OCI-LY7 (cell line): ENCODE measurements around the gene USP8. TPM values are rescaled to one million over a fixed set of nuclear protein-coding genes. Genes with fewer than 3 reads are reported as not detected.

ENCODE experiments used
- BruUV-seq: library from RNA; stranded (reverse); fragments of 400-500 nt; replicated peaks from 2 replicates; lab custom pipeline; 2021; lab: Mats Ljungman, UMichigan
- CTCF ChIA-PET: fragments of 300-600 bp; sonication (Branson Sonifier 250); formaldehyde crosslinking; loops from one replicate; lab custom pipeline; 2022; ENCODE audit warnings: antibody characterized with exemption; ENCODE audit not compliant: unreplicated experiment; lab: Charles Lee
- POLR2A ChIA-PET: fragments of 300-600 bp; sonication (Branson Sonifier 250); formaldehyde crosslinking; loops from one replicate; lab custom pipeline; 2022; ENCODE audit warnings: antibody characterized with exemption; lab: Charles Lee
- DNase-seq: peaks from one replicate; pipeline ENCODE4 v3.0.0-alpha.2; 2015; ENCODE audit warnings: low spot score
- H2AFZ ChIP-seq: fragments of 200-600 bp; sonication (generic), shearing (Covaris generic); 2 replicates; pipeline ENCODE4 v1.6.1; 2014; ENCODE audit warnings: mild to moderate bottlenecking, antibody characterized with exemption, low read length, moderate library complexity
- H3K27ac ChIP-seq: fragments of 200-600 bp; sonication (generic); 2 replicates; pipeline ENCODE4 v1.5.1; 2014; ENCODE audit warnings: mixed run types, low read depth, mild to moderate bottlenecking, moderate library complexity, low read length, inconsistent platforms; ENCODE audit not compliant: poor library complexity, severe bottlenecking
- H3K36me3 ChIP-seq: fragments of 200-600 bp; sonication (generic); 2 replicates; pipeline ENCODE4 v1.6.1; 2014; ENCODE audit warnings: mild to moderate bottlenecking, antibody characterized with exemption, low read length, moderate library complexity, mixed read lengths; ENCODE audit not compliant: insufficient read depth
- H3K4me1 ChIP-seq: fragments of 200-600 bp; sonication (generic); 2 replicates; pipeline ENCODE4 v1.5.1; 2014; ENCODE audit warnings: mild to moderate bottlenecking, low read length; ENCODE audit not compliant: insufficient read depth, poor library complexity, severe bottlenecking
- H3K4me2 ChIP-seq: fragments of 200-600 bp; sonication (generic); 2 replicates; pipeline ENCODE4 v1.6.1; 2014; ENCODE audit warnings: mild to moderate bottlenecking, low read length
- H3K4me3 ChIP-seq: fragments of 200-600 bp; sonication (generic); 2 replicates; pipeline ENCODE4 v1.5.1; 2014; ENCODE audit warnings: mild to moderate bottlenecking, low read depth, low read length; ENCODE audit not compliant: poor library complexity, severe bottlenecking
- H3K79me2 ChIP-seq: fragments of 200-600 bp; sonication (generic); 2 replicates; pipeline ENCODE4 v1.6.1; 2016; ENCODE audit warnings: low read depth, mild to moderate bottlenecking, low read length, moderate library complexity, mixed read lengths; ENCODE audit not compliant: insufficient read depth
- H3K9me2 ChIP-seq: fragments of 200-600 bp; sonication (generic); 2 replicates; pipeline ENCODE4 v1.6.1; 2016; ENCODE audit warnings: mild to moderate bottlenecking, low read length, mixed read lengths; ENCODE audit not compliant: insufficient read depth
- H3K9me3 ChIP-seq: fragments of 200-600 bp; sonication (generic); 2 replicates; pipeline ENCODE4 v1.6.1; 2014; ENCODE audit warnings: mild to moderate bottlenecking, mixed run types, low read length, mixed read lengths
- H4K20me1 ChIP-seq: fragments of 200-600 bp; sonication (generic); 2 replicates; pipeline ENCODE4 v1.6.1; 2014; ENCODE audit warnings: mild to moderate bottlenecking, antibody characterized with exemption, low read length, moderate library complexity, mixed read lengths; ENCODE audit not compliant: insufficient read depth
- EZH2phosphoT487 ChIP-seq: fragments of 200-600 bp; sonication (generic); IDR thresholded peaks from 2 replicates; pipeline ENCODE4 v1.6.1; 2018; ENCODE audit warnings: low read depth, borderline replicate concordance, mild to moderate bottlenecking, mixed run types, antibody characterized with exemption, low read length, moderate library complexity, mixed read lengths
- intact Hi-C: fragments of 100-400 bp; cut with micrococcal nuclease; formaldehyde crosslinking; loops from one replicate; pipeline ENCODE4 v1.10.0; 2022; ENCODE audit not compliant: unreplicated experiment
- total RNA-seq, 2 experiments: library from RNA; depleted of rRNA in 1 of 2; stranded (reverse); fragments of >200 nt in 1 of 2; shearing (Covaris generic) in 1 of 2; gene quantifications; 2 replicates each; pipeline ENCODE4 v1.2.3, GENCODE V29; 2014 to 2022
- TF ChIP-seq, protein P1 (sequence below): fragments of 200-600 bp; sonication (generic); conservative IDR thresholded peaks from 2 replicates; pipeline ENCODE4 v1.5.1; 2014; ENCODE audit warnings: mild to moderate bottlenecking, antibody characterized with exemption, low read length, moderate library complexity, mixed read lengths

USP8 gene
- total RNA-seq, 2 experiments from 2014 or later: 34.1 to 43.8 TPM

GRCh38 chr15:50556642-50557371, 132.6 kb downstream of the USP8 start:
- no peak for TF ChIP-seq EZH2phosphoT487
- TF ChIP-seq, protein P1, sequence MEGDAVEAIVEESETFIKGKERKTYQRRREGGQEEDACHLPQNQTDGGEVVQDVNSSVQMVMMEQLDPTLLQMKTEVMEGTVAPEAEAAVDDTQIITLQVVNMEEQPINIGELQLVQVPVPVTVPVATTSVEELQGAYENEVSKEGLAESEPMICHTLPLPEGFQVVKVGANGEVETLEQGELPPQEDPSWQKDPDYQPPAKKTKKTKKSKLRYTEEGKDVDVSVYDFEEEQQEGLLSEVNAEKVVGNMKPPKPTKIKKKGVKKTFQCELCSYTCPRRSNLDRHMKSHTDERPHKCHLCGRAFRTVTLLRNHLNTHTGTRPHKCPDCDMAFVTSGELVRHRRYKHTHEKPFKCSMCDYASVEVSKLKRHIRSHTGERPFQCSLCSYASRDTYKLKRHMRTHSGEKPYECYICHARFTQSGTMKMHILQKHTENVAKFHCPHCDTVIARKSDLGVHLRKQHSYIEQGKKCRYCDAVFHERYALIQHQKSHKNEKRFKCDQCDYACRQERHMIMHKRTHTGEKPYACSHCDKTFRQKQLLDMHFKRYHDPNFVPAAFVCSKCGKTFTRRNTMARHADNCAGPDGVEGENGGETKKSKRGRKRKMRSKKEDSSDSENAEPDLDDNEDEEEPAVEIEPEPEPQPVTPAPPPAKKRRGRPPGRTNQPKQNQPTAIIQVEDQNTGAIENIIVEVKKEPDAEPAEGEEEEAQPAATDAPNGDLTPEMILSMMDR: no peak
- Histone ChIP-seq H3K4me3 (no peak overlapping the region), H3K4me2 (no peak overlapping the region), H4K20me1 (no peaks in the 10 kb centered on the region), H3K9me3 (no peaks in the 10 kb centered on the region), H2AFZ (no peak overlapping the region), H3K9me2 (no peaks in the 10 kb centered on the region), H3K27ac (no peak overlapping the region), H3K79me2 (no peaks in the 10 kb centered on the region), H3K36me3 (peaks cover 16% of the 10 kb centered on the region), H3K4me1 (no peaks in the 10 kb centered on the region)
- BruUV-seq: no TSS peak
- ChIA-PET POLR2A (interaction anchor here (0.6 kb wide), 1 partner anchor 1655 kb away, joined by 3 read pairs; no protein-coding TSS in a partner anchor), CTCF (no interaction called here)
- intact Hi-C loops: no loop called here
- no peak for DNase-seq

DNA sequence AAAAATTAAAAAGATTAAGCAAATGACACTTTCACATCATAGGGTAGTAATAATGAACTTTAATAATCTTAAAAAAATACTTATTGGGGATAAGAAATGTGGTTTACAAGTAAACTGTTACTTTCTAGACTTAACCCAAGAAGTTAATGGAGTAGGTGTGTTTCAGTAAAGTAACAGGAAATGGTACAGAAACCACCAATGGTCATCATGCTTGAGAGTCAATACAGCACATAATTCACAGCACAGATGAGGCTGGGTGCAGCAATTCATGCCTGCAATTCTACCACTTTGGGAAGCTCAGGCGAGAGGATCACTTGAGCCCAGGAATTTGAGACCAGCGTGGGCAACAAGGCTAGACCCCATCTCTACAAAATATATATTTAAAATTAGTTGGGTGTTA, 133.8 kb downstream of the USP8 start:
- no peak overlapping the region for H3K4me3 ChIP-seq
- H3K4me1 ChIP-seq: no peaks in the 10 kb centered on the region
- no TSS peak for BruUV-seq
- H3K9me2 ChIP-seq: no peaks in the 10 kb centered on the region
- TF ChIP-seq EZH2phosphoT487: no peak
- TF ChIP-seq, protein P1: no peak
- intact Hi-C loops: no loop called here
- H3K4me2 ChIP-seq: no peak overlapping the region
- no peak overlapping the region for H3K27ac ChIP-seq
- no peak for DNase-seq
- H3K36me3 ChIP-seq: peaks cover 26% of the 10 kb centered on the region
- ChIA-PET POLR2A (no interaction called here), CTCF (no interaction called here)
- no peaks in the 10 kb centered on the region for H3K9me3 ChIP-seq
- H3K79me2 ChIP-seq: no peaks in the 10 kb centered on the region
- no peak overlapping the region for H2AFZ ChIP-seq
- no peaks in the 10 kb centered on the region for H4K20me1 ChIP-seq
